PC-9 (cell line): ENCODE measurements around the gene SF1. TPM values are rescaled to one million over a fixed set of nuclear protein-coding genes. Genes with fewer than 3 reads are reported as not detected.

Experiments
- BruUV-seq: library from RNA; stranded (reverse); fragments of 400-500 nt; replicated peaks from 2 replicates; lab custom pipeline; 2021; lab: Mats Ljungman, UMichigan
- CTCF ChIA-PET: fragments of 300-600 bp; sonication (Branson Sonifier 250); formaldehyde crosslinking; loops from one replicate; lab custom pipeline; 2022; ENCODE audit warnings: antibody characterized with exemption; lab: Charles Lee
- POLR2A ChIA-PET: fragments of 300-600 bp; sonication (Branson Sonifier 250); formaldehyde crosslinking; loops from one replicate; lab custom pipeline; 2022; ENCODE audit warnings: antibody characterized with exemption; ENCODE audit not compliant: unreplicated experiment; lab: Charles Lee
- DNase-seq, 2 experiments: peaks; one replicate each; pipeline versions ENCODE4 v3.0.0 to v3.0.0-alpha.2; 2015 to 2022; ENCODE audit warnings: mixed read lengths in 1 of 2
- H2AFZ ChIP-seq: fragments of 200-600 bp; sonication (generic); 2 replicates; pipeline ENCODE4 v1.8.1; 2017; ENCODE audit warnings: antibody characterized with exemption
- H3F3A ChIP-seq: fragments of 200-600 bp; sonication (generic); 2 replicates; pipeline ENCODE4 v1.8.1; 2017; ENCODE audit warnings: antibody characterized with exemption, mild to moderate bottlenecking, low read depth; ENCODE audit not compliant: insufficient read depth
- H3K27ac ChIP-seq: fragments of 200-600 bp; sonication (generic); 2 replicates; pipeline ENCODE4 v1.6.1; 2016; ENCODE audit warnings: mixed run types
- H3K27me3 ChIP-seq: fragments of 200-600 bp; sonication (generic); 2 replicates; pipeline ENCODE4 v1.6.1; 2016; ENCODE audit warnings: low read depth, mixed run types; ENCODE audit not compliant: insufficient read depth
- H3K36me3 ChIP-seq: fragments of 200-600 bp; sonication (generic); 2 replicates; pipeline ENCODE4 v1.6.1; 2016; ENCODE audit warnings: low read depth, mixed run types
- H3K4me1 ChIP-seq: fragments of 200-600 bp; sonication (generic); replicated peaks from 2 replicates; pipeline ENCODE4 v1.6.1; 2016; ENCODE audit warnings: mixed run types; ENCODE audit not compliant: insufficient read depth
- H3K4me2 ChIP-seq: fragments of 200-600 bp; sonication (generic); 2 replicates; pipeline ENCODE4 v1.6.1; 2017; ENCODE audit warnings: mixed run types
- H3K4me3 ChIP-seq: fragments of 200-600 bp; sonication (generic); 2 replicates; pipeline ENCODE4 v1.6.1; 2016; ENCODE audit warnings: mixed run types
- H3K79me2 ChIP-seq: fragments of 200-600 bp; sonication (generic); 2 replicates; pipeline ENCODE4 v1.6.1; 2017; ENCODE audit warnings: low read depth, mixed run types
- H3K9me2 ChIP-seq: fragments of 200-600 bp; sonication (generic); 2 replicates; pipeline ENCODE4 v1.8.1; 2017; ENCODE audit warnings: mild to moderate bottlenecking; ENCODE audit not compliant: insufficient read depth
- H3K9me3 ChIP-seq: fragments of 200-600 bp; sonication (generic); 2 replicates; pipeline ENCODE4 v1.8.1; 2016; ENCODE audit warnings: low read depth; ENCODE audit not compliant: insufficient read depth
- H4K20me1 ChIP-seq: fragments of 200-600 bp; sonication (generic); 2 replicates; pipeline ENCODE4 v1.8.1; 2017; ENCODE audit not compliant: insufficient read depth
- EZH2 ChIP-seq: fragments of 200-600 bp; sonication (generic); IDR thresholded peaks from 2 replicates; pipeline ENCODE4 v1.8.0; 2017; ENCODE audit warnings: antibody characterized with exemption, low read depth
- intact Hi-C: fragments of 100-400 bp; cut with micrococcal nuclease; formaldehyde crosslinking; loops from one replicate; pipeline ENCODE4 v1.10.0; 2022; ENCODE audit not compliant: unreplicated experiment
- total RNA-seq: library from RNA; stranded (reverse); gene quantifications from 2 replicates; pipeline ENCODE4 v1.2.3, GENCODE V29; 2021
- TF ChIP-seq, protein P1 (sequence below): fragments of 200-600 bp; sonication (generic); conservative IDR thresholded peaks from 2 replicates; pipeline ENCODE4 v1.6.1; 2017; ENCODE audit warnings: mixed run types, antibody characterized with exemption, mild to moderate bottlenecking, moderate library complexity

Gene SF1
- total RNA-seq, 1 experiment from 2014 or later: 336 TPM

DNA sequence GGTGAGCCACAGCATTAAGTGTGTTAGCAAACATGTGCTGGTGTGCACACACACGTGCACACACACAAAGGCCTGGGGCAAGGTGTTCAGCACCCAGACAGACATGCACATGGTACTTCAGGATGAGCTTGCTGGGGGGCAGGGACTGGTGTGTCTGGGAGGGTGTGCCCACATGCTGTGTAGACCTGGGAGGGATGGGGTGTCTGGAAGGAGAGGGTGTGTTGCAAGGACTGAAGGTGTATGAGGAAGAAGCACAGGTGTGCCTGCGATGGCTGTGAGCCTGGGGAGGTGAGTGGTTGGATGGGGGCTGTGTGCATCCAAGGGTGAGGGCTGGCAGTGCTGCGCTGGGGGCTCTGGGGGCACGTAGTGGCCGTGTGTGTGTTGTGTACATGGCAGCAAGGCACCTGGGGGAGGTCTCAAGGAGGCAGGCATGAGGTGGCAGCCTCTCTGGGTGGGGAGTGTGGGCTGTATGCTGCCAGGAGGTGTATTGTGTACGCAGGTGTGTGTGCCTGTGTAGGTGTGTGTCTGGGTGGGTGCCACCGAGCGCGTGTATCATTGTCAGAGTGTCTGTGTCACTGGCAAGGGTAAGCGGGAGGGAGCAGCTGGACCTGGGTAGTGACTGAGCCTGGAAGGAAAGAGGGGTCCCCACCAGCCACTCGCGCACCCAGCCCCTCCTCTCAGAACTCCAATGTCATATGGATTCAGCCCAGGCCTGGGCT lies 57.5 kb downstream of the SF1 start:
- intact Hi-C loops: no loop called here
- CTCF ChIA-PET: no interaction called here
- peaks cover 86% of the 10 kb centered on the region for H3K27me3 ChIP-seq

DNA sequence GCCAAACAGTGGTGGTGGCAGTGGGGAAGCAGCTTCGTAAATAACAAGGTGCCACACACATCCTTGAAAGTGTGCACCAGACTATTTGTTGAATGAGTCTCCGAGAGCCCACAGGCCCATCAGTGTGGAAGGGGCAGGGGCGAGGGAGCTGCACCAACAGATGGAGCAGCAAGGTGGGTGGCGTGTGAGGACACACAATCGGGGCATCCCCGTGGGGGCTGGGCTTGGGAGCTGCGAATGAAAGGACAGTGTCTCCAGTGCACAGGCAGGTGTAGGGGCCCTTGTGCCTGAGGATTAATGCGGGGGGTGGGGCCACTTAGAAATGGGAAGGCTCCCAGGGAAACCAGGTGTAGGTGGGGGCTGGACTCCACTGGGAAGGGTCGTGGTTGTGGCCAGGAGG lies 58.2 kb downstream of the SF1 start:
- BruUV-seq: no TSS peak
- H4K20me1 ChIP-seq: no peaks in the 10 kb centered on the region
- H3F3A ChIP-seq: no peaks in the 10 kb centered on the region
- H2AFZ ChIP-seq: no peak overlapping the region
- CTCF ChIA-PET: no interaction called here
- H3K27ac ChIP-seq: no peak overlapping the region
- H3K79me2 ChIP-seq: no peaks in the 10 kb centered on the region
- POLR2A ChIA-PET: no interaction called here
- H3K9me3 ChIP-seq: no peaks in the 10 kb centered on the region
- peaks cover 86% of the 10 kb centered on the region for H3K27me3 ChIP-seq
- no peak overlapping the region for H3K4me2 ChIP-seq
- TF ChIP-seq, protein P1, sequence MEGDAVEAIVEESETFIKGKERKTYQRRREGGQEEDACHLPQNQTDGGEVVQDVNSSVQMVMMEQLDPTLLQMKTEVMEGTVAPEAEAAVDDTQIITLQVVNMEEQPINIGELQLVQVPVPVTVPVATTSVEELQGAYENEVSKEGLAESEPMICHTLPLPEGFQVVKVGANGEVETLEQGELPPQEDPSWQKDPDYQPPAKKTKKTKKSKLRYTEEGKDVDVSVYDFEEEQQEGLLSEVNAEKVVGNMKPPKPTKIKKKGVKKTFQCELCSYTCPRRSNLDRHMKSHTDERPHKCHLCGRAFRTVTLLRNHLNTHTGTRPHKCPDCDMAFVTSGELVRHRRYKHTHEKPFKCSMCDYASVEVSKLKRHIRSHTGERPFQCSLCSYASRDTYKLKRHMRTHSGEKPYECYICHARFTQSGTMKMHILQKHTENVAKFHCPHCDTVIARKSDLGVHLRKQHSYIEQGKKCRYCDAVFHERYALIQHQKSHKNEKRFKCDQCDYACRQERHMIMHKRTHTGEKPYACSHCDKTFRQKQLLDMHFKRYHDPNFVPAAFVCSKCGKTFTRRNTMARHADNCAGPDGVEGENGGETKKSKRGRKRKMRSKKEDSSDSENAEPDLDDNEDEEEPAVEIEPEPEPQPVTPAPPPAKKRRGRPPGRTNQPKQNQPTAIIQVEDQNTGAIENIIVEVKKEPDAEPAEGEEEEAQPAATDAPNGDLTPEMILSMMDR: no peak
- no peak for TF ChIP-seq EZH2
- DNase-seq: no peak
- no peak overlapping the region for H3K4me3 ChIP-seq
- H3K4me1 ChIP-seq: peaks cover 6% of the 10 kb centered on the region; the same call in 1 of the 2 replicates
- H3K36me3 ChIP-seq: no peaks in the 10 kb centered on the region
- intact Hi-C loops: no loop called here
- H3K9me2 ChIP-seq: no peaks in the 10 kb centered on the region

More for the DNA sequence above, 57.5 kb downstream of the SF1 start:
- Histone ChIP-seq H3K9me2 (no peaks in the 10 kb centered on the region), H3K9me3 (no peaks in the 10 kb centered on the region), H3K4me1 (peaks cover 6% of the 10 kb centered on the region; the same call in 1 of the 2 replicates), H3F3A (no peaks in the 10 kb centered on the region), H4K20me1 (no peaks in the 10 kb centered on the region), H3K4me3 (no peak overlapping the region), H3K79me2 (no peaks in the 10 kb centered on the region), H2AFZ (no peak overlapping the region), H3K4me2 (no peak overlapping the region), H3K27ac (no peak overlapping the region), H3K36me3 (no peaks in the 10 kb centered on the region)
- TF ChIP-seq, protein P1: no peak
- TF ChIP-seq EZH2: no peak
- no peak for DNase-seq
- no TSS peak for BruUV-seq
- POLR2A ChIA-PET: no interaction called here

DNA sequence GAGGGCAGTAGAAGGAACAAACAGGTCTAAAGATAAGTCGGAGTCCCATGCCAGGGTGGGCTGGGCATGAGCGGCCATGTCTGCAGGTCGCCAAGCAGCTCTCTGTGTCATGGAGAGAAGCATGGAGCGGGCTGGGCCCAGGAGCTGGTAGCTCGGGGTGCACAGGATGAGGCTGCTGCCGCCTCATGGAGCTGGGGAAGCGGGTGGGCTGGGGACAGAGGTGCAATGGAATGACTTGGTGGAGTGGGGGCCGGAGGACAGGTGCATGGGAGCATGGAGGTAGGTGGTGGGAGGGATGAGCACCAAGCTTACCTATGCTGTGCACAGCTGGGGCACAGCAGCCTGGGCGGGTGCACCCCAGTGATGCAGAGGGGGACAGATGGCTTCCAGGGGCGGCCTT lies 58.9 kb downstream of the SF1 start:
- intact Hi-C loops: no loop called here
- Histone ChIP-seq H3K27me3 (peaks cover 87% of the 10 kb centered on the region), H3K79me2 (no peaks in the 10 kb centered on the region), H3K27ac (no peak overlapping the region), H3K4me1 (peaks cover 6% of the 10 kb centered on the region; the same call in 1 of the 2 replicates), H3K9me3 (no peaks in the 10 kb centered on the region), H3K4me3 (no peak overlapping the region), H3K9me2 (no peaks in the 10 kb centered on the region), H3F3A (no peaks in the 10 kb centered on the region), H2AFZ (no peak overlapping the region), H3K36me3 (no peaks in the 10 kb centered on the region), H4K20me1 (0 out of 2 replicates have a peak, but pooled peaks cover 4% of the 10 kb centered on the region), H3K4me2 (no peak overlapping the region)
- TF ChIP-seq EZH2: no peak
- TF ChIP-seq, protein P1: no peak
- CTCF ChIA-PET: interaction anchor here (0.8 kb wide), 1 partner anchor 31 kb away, joined by 4 read pairs; no protein-coding TSS in a partner anchor
- no TSS peak for BruUV-seq
- no peak for DNase-seq
- POLR2A ChIA-PET: no interaction called here
